Vagina (tissue), 2 donors: ENCODE data around the gene CFD. TPM values are rescaled to one million over a fixed set of nuclear protein-coding genes. Genes with fewer than 3 reads are reported as not detected.

Experiments
- DNase-seq, 2 donors: peaks; one replicate each; pipeline ENCODE4 v3.0.0-alpha.2; 2017; ENCODE audit errors: extremely low spot score in 2 of 2
- H3K27ac ChIP-seq: fragments of 200-600 bp; sonication (generic); one replicate; pipeline ENCODE4 v1.5.1; 2019
- H3K27me3 ChIP-seq: fragments of 200-600 bp; sonication (generic); one replicate; pipeline ENCODE4 v1.5.1; 2019
- H3K36me3 ChIP-seq, 2 donors: fragments of 200-600 bp; sonication (generic); one replicate each; pipeline ENCODE4 v1.5.1; 2017 to 2019
- H3K4me1 ChIP-seq: fragments of 200-600 bp; sonication (generic); one replicate; pipeline ENCODE4 v1.5.1; 2019
- H3K4me3 ChIP-seq, 2 donors: fragments of 200-600 bp; sonication (generic); 1 replicate in 1 of 2; 2 replicates in 1 of 2; pipeline ENCODE4 v1.5.1; 2016 to 2019
- H3K9me3 ChIP-seq: fragments of 200-600 bp; sonication (generic); one replicate; pipeline ENCODE4 v1.5.1; 2019
- CTCF ChIP-seq, 3 experiments: fragments of 450-650 bp in 2 of 3; fragments of 200-600 bp in 1 of 3; sonication (generic) in 1 of 3; IDR thresholded peaks; one replicate each; pipeline ENCODE4 v1.5.1; 2017 to 2019; ENCODE audit warnings: antibody characterized with exemption in 3 of 3, mild to moderate bottlenecking in 2 of 3, moderate library complexity in 2 of 3
- POLR2A ChIP-seq, 2 donors: fragments of 450-650 bp; IDR thresholded peaks; one replicate each; pipeline ENCODE4 v1.6.1; 2017; ENCODE audit warnings: antibody characterized with exemption in 2 of 2, mild to moderate bottlenecking in 2 of 2, moderate library complexity in 2 of 2
- POLR2AphosphoS5 ChIP-seq, 2 donors: sonication (generic); formaldehyde crosslinking; IDR thresholded peaks; one replicate each; pipeline ENCODE4 v1.9.0; 2017; ENCODE audit warnings: antibody characterized with exemption in 2 of 2, mild to moderate bottlenecking in 2 of 2, low read depth in 1 of 2; ENCODE audit not compliant: insufficient read depth in 1 of 2
- intact Hi-C: fragments of 100-400 bp; cut with DNase I; formaldehyde crosslinking; loops from one replicate; pipeline ENCODE4 v1.15.1; 2023
- total RNA-seq: library from RNA; depleted of rRNA; stranded (reverse); fragments of >200 nt; gene quantifications from one replicate; pipeline ENCODE4 v1.2.3, GENCODE V29; 2016

CFD gene
- total RNA-seq, 1 donor from 2014 or later, result 2,325 TPM

GRCh38 chr19:879711-880438 is 20.4 kb downstream of the CFD start:
- H3K27me3 ChIP-seq, result no peaks in the 10 kb centered on the region
- H3K27ac ChIP-seq, result no peak overlapping the region
- H3K9me3 ChIP-seq, result no peaks in the 10 kb centered on the region
- no peak overlapping the region for H3K4me3 ChIP-seq
- peaks cover 3 to 72% of the 10 kb centered on the region in 2 donors for H3K36me3 ChIP-seq
- DNase-seq, result no peak
- TF ChIP-seq POLR2AphosphoS5 (IDR thresholded peaks at IDR 0.05; ENCODE audit: insufficient read depth in 1 of 2, low read depth in 1 of 2), result no peak
- no peak for TF ChIP-seq POLR2A (IDR thresholded peaks at IDR 0.05)
- intact Hi-C loops, result no loop called here
- H3K4me1 ChIP-seq, result no peaks in the 10 kb centered on the region

GRCh38 chr19:881385-882071 is 22.1 kb downstream of the CFD start:
- Histone ChIP-seq H3K4me1 (no peaks in the 10 kb centered on the region), H3K36me3 (peaks cover 3 to 74% of the 10 kb centered on the region in 2 donors), H3K4me3 (no peak overlapping the region), H3K9me3 (no peaks in the 10 kb centered on the region), H3K27me3 (no peaks in the 10 kb centered on the region), H3K27ac (no peak overlapping the region)
- no peak for TF ChIP-seq POLR2A (IDR thresholded peaks at IDR 0.05)
- no peak for TF ChIP-seq CTCF (IDR thresholded peaks at IDR 0.05)
- no peak for TF ChIP-seq POLR2AphosphoS5 (IDR thresholded peaks at IDR 0.05; ENCODE audit: insufficient read depth in 1 of 2, low read depth in 1 of 2)
- DNase-seq, result no peak
- intact Hi-C loops, result no loop called here

- no peak for DNase-seq
- TF ChIP-seq CTCF (IDR thresholded peaks at IDR 0.05), result no peak
- no peak for TF ChIP-seq POLR2AphosphoS5 (IDR thresholded peaks at IDR 0.05; ENCODE audit: insufficient read depth in 1 of 2, low read depth in 1 of 2)
- TF ChIP-seq POLR2A (IDR thresholded peaks at IDR 0.05), result no peak
- Histone ChIP-seq H3K9me3 (no peaks in the 10 kb centered on the region), H3K4me1 (no peaks in the 10 kb centered on the region), H3K27me3 (no peaks in the 10 kb centered on the region), H3K4me3 (no peak overlapping the region), H3K27ac (no peak overlapping the region), H3K36me3 (peaks cover 3 to 71% of the 10 kb centered on the region in 2 donors)
- intact Hi-C loops, result no loop called here
Measured at GRCh38 chr19:882871-883497, 23.5 kb downstream of the CFD start.

- intact Hi-C loops, result no loop called here
Measured at GRCh38 chr19:883661-884211, 24.3 kb downstream of the CFD start.

More at GRCh38 chr19:883661-884211, 24.3 kb downstream of the CFD start:
- no peak for DNase-seq
- H3K36me3 ChIP-seq, result peaks cover 3 to 78% of the 10 kb centered on the region in 2 donors
- H3K4me1 ChIP-seq, result no peaks in the 10 kb centered on the region
- no peak overlapping the region for H3K4me3 ChIP-seq
- H3K9me3 ChIP-seq, result no peaks in the 10 kb centered on the region
- no peak for TF ChIP-seq CTCF (IDR thresholded peaks at IDR 0.05)
- TF ChIP-seq POLR2A (IDR thresholded peaks at IDR 0.05), result no peak
- TF ChIP-seq POLR2AphosphoS5 (IDR thresholded peaks at IDR 0.05; ENCODE audit: insufficient read depth in 1 of 2, low read depth in 1 of 2), result no peak
- H3K27ac ChIP-seq, result no peak overlapping the region
- no peaks in the 10 kb centered on the region for H3K27me3 ChIP-seq
